HG02798 (cell line): ENCODE data around the gene EIF2A.

ENCODE experiments used
- ATAC-seq: cut with Tn5 transposase; IDR thresholded peaks from one replicate; pipeline ENCODE4 v1.9.1; 2021; ENCODE audit warnings: mild to moderate bottlenecking; ENCODE audit not compliant: unreplicated experiment, poor library complexity

EIF2A gene

DNA sequence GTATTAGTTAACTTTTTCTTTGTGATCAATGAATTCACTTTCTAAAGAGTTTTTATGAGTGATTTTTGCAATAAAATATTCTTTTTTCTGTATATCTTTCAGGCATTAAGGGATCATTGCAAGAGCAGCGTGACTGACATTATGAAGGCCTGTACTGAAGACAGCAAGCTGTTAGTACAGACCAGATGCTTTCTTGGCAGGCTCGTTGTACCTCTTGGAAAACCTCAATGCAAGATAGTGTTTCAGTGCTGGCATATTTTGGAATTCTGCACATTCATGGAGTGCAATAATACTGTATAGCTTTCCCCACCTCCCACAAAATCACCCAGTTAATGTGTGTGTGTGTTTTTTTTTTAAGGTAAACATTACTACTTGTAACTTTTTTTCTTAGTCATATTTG lies 81.0 kb downstream of the EIF2A start:
- ATAC-seq = no peak

DNA sequence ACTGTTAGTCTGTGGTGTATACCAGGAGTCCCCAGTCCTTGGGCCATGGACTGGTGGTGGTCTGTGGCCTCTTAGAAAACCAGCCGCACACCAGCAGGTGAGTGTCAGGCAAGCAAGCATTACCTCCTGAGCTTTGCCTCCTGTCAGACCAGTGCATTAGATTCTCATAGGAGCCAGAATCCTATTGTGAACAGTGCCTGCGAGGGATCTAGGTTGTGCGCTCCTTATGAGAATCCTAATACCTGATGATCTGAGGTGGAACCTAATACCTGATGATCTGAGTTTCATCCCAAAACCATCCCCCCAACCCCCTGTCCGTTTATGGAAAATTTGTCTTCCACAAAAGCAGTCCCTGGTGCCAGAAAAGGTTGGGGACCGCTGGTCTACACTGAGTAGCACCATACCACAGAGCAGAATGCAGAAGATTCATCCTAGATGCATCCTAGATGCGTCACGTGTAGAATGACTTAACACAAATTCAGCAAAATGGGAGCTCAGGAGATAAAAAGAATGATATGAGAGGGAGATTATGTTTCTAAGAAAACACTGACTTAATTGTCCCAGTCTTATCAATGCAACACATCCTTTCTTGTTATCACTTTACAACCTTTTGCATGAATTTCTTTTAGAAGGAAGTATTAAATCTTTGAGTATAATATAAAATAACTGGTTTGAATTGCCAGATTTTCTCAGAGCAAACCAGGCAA lies 85.1 kb downstream of the EIF2A start:
- ATAC-seq = no peak

DNA sequence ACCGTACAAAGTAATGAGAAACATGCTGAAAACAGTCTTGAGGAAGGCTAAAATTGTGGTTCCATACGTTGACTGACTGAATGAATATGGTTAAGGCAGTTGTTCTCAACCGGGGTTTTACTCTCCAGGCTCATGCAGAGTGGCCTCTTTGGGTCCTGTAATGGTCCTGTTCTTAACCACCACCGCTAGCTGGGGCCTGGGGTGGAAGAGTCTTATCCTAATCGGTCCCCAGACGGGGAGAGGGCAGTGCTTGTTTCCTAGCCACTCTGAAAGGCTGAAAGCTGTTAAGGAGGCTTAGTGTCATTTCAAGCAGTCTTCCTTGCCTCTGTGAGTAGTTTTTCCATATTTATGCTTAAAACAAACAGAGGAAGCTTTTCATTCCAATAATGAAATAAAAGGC lies 88.5 kb downstream of the EIF2A start:
- no peak for ATAC-seq

DNA sequence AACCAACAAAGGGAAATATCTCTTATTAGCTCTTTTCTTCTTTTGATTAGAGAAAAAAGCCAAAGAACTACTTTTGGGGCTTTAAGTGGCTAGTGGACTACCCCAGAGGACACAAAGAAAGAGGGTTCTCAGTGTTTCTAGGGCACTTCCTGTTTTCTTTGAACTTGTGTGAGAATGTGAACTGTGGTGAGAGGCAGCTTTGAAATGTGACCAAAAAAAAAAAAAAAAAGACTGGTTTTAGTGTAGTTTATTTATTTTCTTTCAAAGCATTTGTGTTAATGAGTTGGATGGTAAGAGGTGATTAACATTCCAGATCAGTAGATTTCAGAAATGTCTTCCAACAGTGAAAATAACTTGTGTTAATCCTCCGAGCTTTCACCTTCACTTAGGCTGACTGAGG lies 88.9 kb downstream of the EIF2A start:
- ATAC-seq = peak; percentile 62
